MG63 (cell line): ENCODE results near the gene PRKD2. TPM values are rescaled to one million over a fixed set of nuclear protein-coding genes. Genes with fewer than 3 reads are reported as not detected.

Experiments
- total RNA-seq: library from RNA; depleted of rRNA; stranded (reverse); fragments of >200 nt; shearing (Covaris generic); gene quantifications from 2 replicates; pipeline ENCODE4 v1.2.3, GENCODE V29; 2014; ENCODE audit warnings: low replicate concordance; rRNA removed

PRKD2 gene
- total RNA-seq, 1 experiment from 2014 or later = 8.6 TPM

Other genes starting within 250 kb of the PRKD2 start
- gene PNMA8A, start 245.6 kb downstream of the PRKD2 start, total RNA-seq = 0.22 and 0.46 TPM in 2 replicates
- not detected in 2 replicates for gene PNMA8B, start 221.2 kb downstream of the PRKD2 start, total RNA-seq
- gene CALM3, start 115.8 kb downstream of the PRKD2 start, total RNA-seq = 90.4 and 116 TPM in 2 replicates
- not detected in 2 replicates for gene PTGIR, start 92.0 kb downstream of the PRKD2 start, total RNA-seq
- gene GNG8, start 80.9 kb downstream of the PRKD2 start, total RNA-seq = not detected in 2 replicates
- gene DACT3, start 55.9 kb downstream of the PRKD2 start, total RNA-seq = 1.5 and 1.7 TPM in 2 replicates
- 6.5 and 18.0 TPM in 2 replicates for gene FKRP, start 28.9 kb upstream of the PRKD2 start, total RNA-seq
- gene STRN4, start 29.3 kb upstream of the PRKD2 start, total RNA-seq = 55.2 and 81.7 TPM in 2 replicates
- gene SLC1A5, start 71.5 kb upstream of the PRKD2 start, total RNA-seq = 170 and 305 TPM in 2 replicates
- gene AP2S1, start 133.7 kb upstream of the PRKD2 start, total RNA-seq = 216 and 390 TPM in 2 replicates
- 7.8 and 14.7 TPM in 2 replicates for gene ARHGAP35, start 143.9 kb upstream of the PRKD2 start, total RNA-seq